ENCODE measurements around the gene RHOB.

- TF ChIP-seq, protein P1, sequence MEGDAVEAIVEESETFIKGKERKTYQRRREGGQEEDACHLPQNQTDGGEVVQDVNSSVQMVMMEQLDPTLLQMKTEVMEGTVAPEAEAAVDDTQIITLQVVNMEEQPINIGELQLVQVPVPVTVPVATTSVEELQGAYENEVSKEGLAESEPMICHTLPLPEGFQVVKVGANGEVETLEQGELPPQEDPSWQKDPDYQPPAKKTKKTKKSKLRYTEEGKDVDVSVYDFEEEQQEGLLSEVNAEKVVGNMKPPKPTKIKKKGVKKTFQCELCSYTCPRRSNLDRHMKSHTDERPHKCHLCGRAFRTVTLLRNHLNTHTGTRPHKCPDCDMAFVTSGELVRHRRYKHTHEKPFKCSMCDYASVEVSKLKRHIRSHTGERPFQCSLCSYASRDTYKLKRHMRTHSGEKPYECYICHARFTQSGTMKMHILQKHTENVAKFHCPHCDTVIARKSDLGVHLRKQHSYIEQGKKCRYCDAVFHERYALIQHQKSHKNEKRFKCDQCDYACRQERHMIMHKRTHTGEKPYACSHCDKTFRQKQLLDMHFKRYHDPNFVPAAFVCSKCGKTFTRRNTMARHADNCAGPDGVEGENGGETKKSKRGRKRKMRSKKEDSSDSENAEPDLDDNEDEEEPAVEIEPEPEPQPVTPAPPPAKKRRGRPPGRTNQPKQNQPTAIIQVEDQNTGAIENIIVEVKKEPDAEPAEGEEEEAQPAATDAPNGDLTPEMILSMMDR (IDR thresholded peaks at IDR 0.05): no peak
- no peak for TF ChIP-seq POLR2A (IDR thresholded peaks at IDR 0.05)
These were observed 30.2 kb upstream of the RHOB start for GRCh38 chr2:20416723-20417122.

Measured in uterus (tissue), 2 donors.